ENCODE results near the gene ALKAL2.

The ALKAL2 gene

DNA sequence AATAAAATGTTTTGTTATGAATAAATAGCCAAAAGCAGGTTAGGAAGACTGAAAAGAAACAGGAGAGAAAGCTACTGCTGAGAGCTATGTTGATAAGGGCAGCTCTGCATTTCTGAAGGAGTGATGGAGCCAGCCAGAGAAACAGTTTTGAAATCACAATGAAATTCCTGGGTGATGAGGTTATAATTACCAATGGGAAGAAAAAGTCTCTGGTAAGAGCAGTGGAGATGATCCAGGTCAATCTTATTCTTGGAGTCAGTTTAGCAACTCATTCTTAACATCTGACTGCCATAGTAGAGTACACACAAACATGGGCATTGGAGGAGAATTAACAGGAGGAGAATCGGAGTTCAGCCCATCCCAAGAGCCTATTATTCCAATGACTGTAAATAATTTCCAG, 2.4 kb downstream of the ALKAL2 start:
- DNase-seq (ENCODE audit: low spot score in 2 of 2), result no peak
- Histone ChIP-seq H3K36me3 (replicated peaks) (peaks cover 2% of the 10 kb centered on the region; the same call in 1 of the 2 replicates), H3K4me1 (no peaks in the 10 kb centered on the region), H3K27me3 (ENCODE audit: low read depth) (peaks cover 27% of the 10 kb centered on the region), H3K9me3 (no peaks in the 10 kb centered on the region), H3K4me3 (no peak overlapping the region)
- in situ Hi-C loops (cut with MboI; ENCODE audit: low sequenced_read_pairs), result no loop called here

DNA sequence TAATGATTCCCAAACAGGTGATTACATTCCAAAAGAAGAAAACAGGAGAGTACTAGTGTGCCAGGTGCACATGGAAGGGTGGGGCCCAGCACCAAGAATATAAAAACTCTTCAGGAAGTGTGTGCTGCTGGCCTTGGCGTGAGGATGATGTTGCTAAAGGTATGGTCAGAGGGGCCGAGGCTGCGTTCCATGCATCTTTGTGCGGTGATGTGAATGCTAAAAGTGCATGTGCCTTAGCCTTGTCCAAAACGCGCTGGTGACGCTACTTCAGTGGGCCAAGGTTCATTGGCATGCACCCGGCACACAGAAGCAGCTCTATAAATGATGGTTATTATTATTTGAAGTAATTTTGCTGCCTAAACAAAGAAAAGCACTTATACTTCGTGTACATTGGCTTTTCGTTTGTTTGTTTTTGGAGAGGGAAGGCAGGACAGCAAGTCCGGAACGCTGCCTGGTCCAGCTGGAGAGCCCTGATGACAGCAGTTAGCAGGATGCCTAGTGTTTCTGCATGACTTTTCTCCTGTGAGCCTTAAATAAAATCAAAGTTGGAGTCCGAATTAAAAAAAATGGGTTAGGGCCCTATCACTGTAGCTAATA, 2.9 kb downstream of the ALKAL2 start:
- in situ Hi-C loops (cut with MboI; ENCODE audit: low sequenced_read_pairs), result no loop called here
- H3K4me3 ChIP-seq, result no peak overlapping the region
- no peak for DNase-seq (ENCODE audit: low spot score in 2 of 2)
- H3K36me3 ChIP-seq (replicated peaks), result peaks cover 2% of the 10 kb centered on the region; the same call in 1 of the 2 replicates
- H3K9me3 ChIP-seq, result no peaks in the 10 kb centered on the region
- H3K27me3 ChIP-seq (ENCODE audit: low read depth), result peaks cover 22% of the 10 kb centered on the region
- no peaks in the 10 kb centered on the region for H3K4me1 ChIP-seq

DNA sequence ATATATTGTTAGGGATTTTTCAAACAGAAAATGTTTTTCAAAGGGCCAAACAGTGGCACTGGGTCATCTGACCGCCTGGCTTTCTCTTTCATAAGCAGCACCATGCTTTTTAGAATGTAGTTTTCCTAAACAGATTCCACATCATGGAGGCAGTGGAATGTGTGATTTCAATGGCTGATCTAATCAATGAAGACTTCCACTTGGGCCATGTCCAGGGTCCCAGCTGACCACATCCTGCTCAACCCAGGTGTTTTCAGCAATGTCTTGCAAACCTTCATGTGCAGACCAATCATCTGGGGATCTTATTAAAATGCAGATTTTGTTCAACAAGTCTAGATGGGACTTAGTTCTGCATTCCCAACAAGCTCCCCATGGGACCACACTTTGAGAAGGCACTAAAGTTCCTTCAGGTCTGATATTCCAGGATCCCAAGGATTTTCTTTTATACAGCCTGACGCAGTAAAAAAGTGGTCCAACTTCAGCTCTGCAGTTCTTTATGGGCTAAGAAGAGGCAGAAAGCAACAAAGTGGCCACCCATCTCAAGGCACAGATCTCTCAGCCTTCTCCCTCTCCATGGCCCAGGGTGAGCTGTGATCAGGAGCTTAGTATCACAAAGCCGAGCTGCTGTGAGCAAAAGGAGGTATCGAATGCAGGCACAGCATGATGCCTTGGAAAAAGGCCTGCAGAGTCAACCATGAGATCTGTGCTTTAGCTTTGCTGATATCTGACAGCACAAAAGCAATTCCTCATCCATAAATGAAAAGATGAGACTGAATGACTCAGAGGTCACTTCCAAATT, 3.7 kb downstream of the ALKAL2 start:
- H3K4me1 ChIP-seq, result no peaks in the 10 kb centered on the region
- in situ Hi-C loops (cut with MboI; ENCODE audit: low sequenced_read_pairs), result no loop called here
- H3K4me3 ChIP-seq, result no peak overlapping the region
- peaks cover 14% of the 10 kb centered on the region for H3K27me3 ChIP-seq (ENCODE audit: low read depth)
- no peak for DNase-seq (ENCODE audit: low spot score in 2 of 2)
- no peaks in the 10 kb centered on the region for H3K9me3 ChIP-seq
- H3K36me3 ChIP-seq (replicated peaks), result peaks cover 7% of the 10 kb centered on the region

DNA sequence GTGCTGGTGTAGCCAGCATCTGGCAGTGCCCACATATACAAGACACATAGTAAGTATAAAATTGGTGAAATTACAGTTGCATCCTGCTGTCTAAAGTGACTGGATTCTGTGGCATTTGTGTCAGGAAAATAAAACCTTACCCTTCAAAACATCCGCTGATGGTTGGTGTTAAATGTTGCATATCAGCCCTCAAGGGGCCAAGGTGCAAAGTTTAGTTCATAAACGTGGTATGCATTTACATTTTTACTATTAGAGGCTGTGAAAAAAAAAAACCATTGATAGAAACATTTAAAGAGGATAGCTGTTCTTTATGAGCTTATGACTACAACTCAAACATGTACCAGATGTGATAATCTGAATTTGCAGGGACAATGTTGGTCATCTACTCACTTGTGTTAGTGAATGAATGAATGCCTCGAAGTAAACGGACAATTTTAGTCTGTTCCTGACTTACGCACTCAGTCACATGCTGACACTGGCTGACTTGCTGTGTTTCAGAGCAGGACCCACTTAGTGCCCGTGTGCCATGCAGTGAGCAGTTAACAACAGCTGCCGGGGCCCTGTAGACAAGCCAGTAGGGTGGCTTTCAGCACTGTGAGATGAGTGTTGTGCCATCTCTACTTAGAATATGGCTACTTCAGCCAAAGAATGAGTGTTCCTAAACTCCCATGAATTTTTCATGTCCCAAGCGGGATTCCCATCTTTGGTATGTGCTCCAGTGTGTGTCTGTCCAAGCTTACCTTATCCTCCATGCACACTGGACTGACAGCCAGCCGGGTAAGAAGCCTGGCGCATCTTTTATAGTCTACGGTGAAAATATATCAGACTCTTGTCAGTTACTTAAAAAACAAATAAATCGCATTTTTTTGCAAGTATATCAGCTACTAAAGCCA, 5.3 kb downstream of the ALKAL2 start:
- Histone ChIP-seq H3K9me3 (no peaks in the 10 kb centered on the region), H3K4me3 (no peak overlapping the region), H3K36me3 (replicated peaks) (peaks cover 20% of the 10 kb centered on the region), H3K27me3 (ENCODE audit: low read depth) (peaks cover 9% of the 10 kb centered on the region; the same call in 1 of the 2 replicates), H3K4me1 (no peaks in the 10 kb centered on the region)
- no peak for DNase-seq (ENCODE audit: low spot score in 2 of 2)
- in situ Hi-C loops (cut with MboI; ENCODE audit: low sequenced_read_pairs), result no loop called here

DNA sequence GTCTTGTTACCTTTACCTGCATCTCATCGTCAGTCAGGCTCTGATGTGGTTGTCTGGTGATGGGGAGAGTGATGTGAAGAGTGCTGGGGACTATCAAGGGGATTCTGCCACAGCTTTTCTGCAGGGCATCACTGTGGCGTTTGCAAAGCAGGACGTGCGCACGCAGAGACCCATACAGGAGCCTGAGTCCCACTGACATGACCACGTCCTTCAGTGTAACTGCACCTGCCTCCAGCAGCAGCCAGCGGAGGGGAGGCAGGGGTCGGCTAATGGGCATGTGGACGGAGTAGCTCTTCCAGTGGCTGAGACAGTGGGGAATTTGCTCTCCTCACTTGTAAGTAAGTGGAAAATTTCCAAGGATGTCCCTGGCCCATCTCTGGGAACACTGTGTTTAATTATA, 6.5 kb downstream of the ALKAL2 start:
- in situ Hi-C loops (cut with MboI; ENCODE audit: low sequenced_read_pairs), result no loop called here
- 0 out of 2 replicates have a peak, but pooled peaks cover 4% of the 10 kb centered on the region for H3K27me3 ChIP-seq (ENCODE audit: low read depth)
- no peaks in the 10 kb centered on the region for H3K4me1 ChIP-seq
- no peak for DNase-seq (ENCODE audit: low spot score in 2 of 2)
- peaks cover 31% of the 10 kb centered on the region for H3K36me3 ChIP-seq (replicated peaks)
- H3K4me3 ChIP-seq, result no peak overlapping the region
- no peaks in the 10 kb centered on the region for H3K9me3 ChIP-seq

DNA sequence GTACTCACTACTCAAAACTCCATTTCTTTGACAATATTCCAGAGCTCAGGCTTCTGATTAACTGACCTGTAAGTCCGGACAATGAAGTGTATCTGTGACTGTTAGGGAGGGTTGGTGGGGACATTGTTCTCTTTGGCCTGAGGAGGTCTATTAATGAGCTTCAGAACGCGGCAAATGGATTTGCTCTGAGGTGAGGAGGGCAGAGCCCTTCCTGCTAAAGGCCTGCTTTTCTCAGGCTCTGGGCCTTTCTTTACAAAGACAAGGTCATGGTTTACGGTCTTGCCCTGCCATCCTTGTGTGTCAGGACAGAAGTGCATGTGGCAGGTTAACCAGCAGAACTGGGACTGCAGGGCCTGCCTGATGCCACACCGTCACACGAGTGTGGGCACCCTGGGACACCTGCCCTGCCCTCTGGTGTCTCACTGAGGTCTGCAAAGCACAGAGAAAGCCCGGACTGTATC, 7.2 kb downstream of the ALKAL2 start:
- in situ Hi-C loops (cut with MboI; ENCODE audit: low sequenced_read_pairs), result no loop called here
- peaks cover 37% of the 10 kb centered on the region for H3K36me3 ChIP-seq (replicated peaks)

GRCh38 chr2:279956-280649, 7.8 kb downstream of the ALKAL2 start:
- in situ Hi-C loops (cut with MboI; ENCODE audit: low sequenced_read_pairs), result no loop called here
- H3K9me3 ChIP-seq, result no peaks in the 10 kb centered on the region
- DNase-seq (ENCODE audit: low spot score in 2 of 2), result no peak
- H3K4me1 ChIP-seq, result no peaks in the 10 kb centered on the region
- H3K36me3 ChIP-seq (replicated peaks), result peaks cover 41% of the 10 kb centered on the region
- no peak overlapping the region for H3K4me3 ChIP-seq
- no peaks in the 10 kb centered on the region for H3K27me3 ChIP-seq (ENCODE audit: low read depth)

More for the DNA sequence above, 7.2 kb downstream of the ALKAL2 start:
- Histone ChIP-seq H3K4me3 (no peak overlapping the region), H3K9me3 (no peaks in the 10 kb centered on the region), H3K27me3 (ENCODE audit: low read depth) (no peaks in the 10 kb centered on the region), H3K4me1 (no peaks in the 10 kb centered on the region)
- no peak for DNase-seq (ENCODE audit: low spot score in 2 of 2)

GRCh38 chr2:279366-279765, 8.5 kb downstream of the ALKAL2 start:
- Histone ChIP-seq H3K27me3 (ENCODE audit: low read depth) (no peaks in the 10 kb centered on the region), H3K4me1 (no peaks in the 10 kb centered on the region), H3K9me3 (no peaks in the 10 kb centered on the region), H3K4me3 (no peak overlapping the region), H3K36me3 (replicated peaks) (peaks cover 43% of the 10 kb centered on the region)
- in situ Hi-C loops (cut with MboI; ENCODE audit: low sequenced_read_pairs), result no loop called here
- DNase-seq (ENCODE audit: low spot score in 2 of 2), result no peak

DNA sequence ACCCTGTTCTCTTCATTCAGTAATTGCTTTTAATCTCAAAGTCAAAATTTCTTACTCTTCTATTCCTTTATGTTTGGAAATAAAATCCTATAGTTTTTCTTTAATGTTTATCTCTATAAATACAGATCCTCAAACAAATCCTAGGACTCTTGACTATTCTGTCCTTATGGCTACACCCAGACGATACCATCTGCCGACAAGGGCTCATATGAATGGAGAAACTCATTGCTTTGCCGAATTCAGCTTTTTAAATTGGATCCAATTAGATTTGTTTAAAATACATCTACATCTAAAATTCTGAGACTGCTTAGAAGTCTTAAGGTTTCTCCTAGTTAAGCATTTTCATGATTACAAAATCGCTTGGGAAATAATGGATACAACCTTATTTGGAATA, 9.0 kb downstream of the ALKAL2 start:
- in situ Hi-C loops (cut with MboI; ENCODE audit: low sequenced_read_pairs), result no loop called here
- DNase-seq (ENCODE audit: low spot score in 2 of 2), result no peak
- Histone ChIP-seq H3K27me3 (ENCODE audit: low read depth) (no peaks in the 10 kb centered on the region), H3K4me3 (no peak overlapping the region), H3K9me3 (no peaks in the 10 kb centered on the region), H3K36me3 (replicated peaks) (peaks cover 48% of the 10 kb centered on the region), H3K4me1 (no peaks in the 10 kb centered on the region)

- no peak for DNase-seq (ENCODE audit: low spot score in 2 of 2)
- peaks cover 51% of the 10 kb centered on the region for H3K36me3 ChIP-seq (replicated peaks)
- in situ Hi-C loops (cut with MboI; ENCODE audit: low sequenced_read_pairs), result no loop called here
- no peak overlapping the region for H3K4me3 ChIP-seq
- no peaks in the 10 kb centered on the region for H3K4me1 ChIP-seq
- H3K27me3 ChIP-seq (ENCODE audit: low read depth), result no peaks in the 10 kb centered on the region
- no peaks in the 10 kb centered on the region for H3K9me3 ChIP-seq
These were observed 9.5 kb downstream of the ALKAL2 start for GRCh38 chr2:278312-278926.

DNA sequence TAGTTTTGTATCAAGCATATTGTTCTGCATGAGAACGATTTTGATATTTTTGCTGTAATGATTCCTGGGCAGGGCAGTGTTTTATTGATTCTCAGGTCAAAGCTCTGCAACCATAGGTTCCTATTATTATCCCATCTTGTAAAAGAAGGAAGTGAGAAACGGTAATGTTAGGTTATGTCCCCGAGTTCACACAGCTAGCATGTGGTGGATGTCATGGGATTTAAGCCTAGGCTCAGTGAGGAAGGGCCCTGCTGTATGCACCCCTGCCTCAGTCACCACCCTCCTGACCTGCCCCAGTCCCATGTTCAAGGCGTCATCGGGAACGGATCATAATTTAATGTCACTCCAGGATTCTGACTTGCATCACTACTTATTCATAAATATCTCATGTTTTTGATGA, 12.4 kb downstream of the ALKAL2 start:
- in situ Hi-C loops (cut with MboI; ENCODE audit: low sequenced_read_pairs), result no loop called here
- Histone ChIP-seq H3K36me3 (replicated peaks) (peaks cover 62% of the 10 kb centered on the region), H3K9me3 (no peaks in the 10 kb centered on the region), H3K4me3 (no peak overlapping the region), H3K27me3 (ENCODE audit: low read depth) (no peaks in the 10 kb centered on the region), H3K4me1 (peaks cover 2% of the 10 kb centered on the region; the same call in 1 of the 2 replicates)
- DNase-seq (ENCODE audit: low spot score in 2 of 2), result no peak

- Histone ChIP-seq H3K4me3 (no peak overlapping the region), H3K9me3 (no peaks in the 10 kb centered on the region), H3K27me3 (ENCODE audit: low read depth) (no peaks in the 10 kb centered on the region), H3K36me3 (replicated peaks) (peaks cover 61% of the 10 kb centered on the region), H3K4me1 (peaks cover 2% of the 10 kb centered on the region; the same call in 1 of the 2 replicates)
- in situ Hi-C loops (cut with MboI; ENCODE audit: low sequenced_read_pairs), result no loop called here
- DNase-seq (ENCODE audit: low spot score in 2 of 2), result no peak
These were observed 13.4 kb downstream of the ALKAL2 start for GRCh38 chr2:274503-274902.

GRCh38 chr2:273333-273732, 14.6 kb downstream of the ALKAL2 start:
- in situ Hi-C loops (cut with MboI; ENCODE audit: low sequenced_read_pairs), result no loop called here
- Histone ChIP-seq H3K27me3 (ENCODE audit: low read depth) (no peaks in the 10 kb centered on the region), H3K4me3 (no peak overlapping the region), H3K9me3 (no peaks in the 10 kb centered on the region), H3K4me1 (peaks cover 4% of the 10 kb centered on the region), H3K36me3 (replicated peaks) (peaks cover 50% of the 10 kb centered on the region)
- no peak for DNase-seq (ENCODE audit: low spot score in 2 of 2)

All from HAP-1 (cell line).